ENCODE results near the gene MRPL18.

The MRPL18 gene

DNA sequence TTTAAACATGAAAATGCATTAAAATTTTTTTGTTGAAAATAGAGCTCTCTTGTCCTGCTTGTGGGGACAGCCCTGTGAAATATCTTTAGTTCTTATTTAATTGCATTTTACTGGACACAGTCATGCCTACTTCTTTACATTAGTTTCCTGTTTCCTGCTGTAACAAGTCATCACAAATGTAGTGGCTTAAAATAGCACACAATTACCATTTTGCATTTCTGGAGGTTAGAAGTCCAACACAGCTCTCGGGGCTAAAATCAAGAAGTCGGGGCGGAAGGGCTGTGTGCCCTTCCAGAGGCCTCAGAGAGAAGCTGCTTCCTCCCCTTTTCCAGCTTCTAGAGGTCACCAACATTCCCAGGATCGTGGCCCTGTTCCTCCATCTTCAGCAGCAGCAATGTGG is 39.3 kb downstream of the MRPL18 start:
- H2AFZ ChIP-seq (ENCODE audit: low read depth, low read length, severe bottlenecking): no peak overlapping the region

DNA sequence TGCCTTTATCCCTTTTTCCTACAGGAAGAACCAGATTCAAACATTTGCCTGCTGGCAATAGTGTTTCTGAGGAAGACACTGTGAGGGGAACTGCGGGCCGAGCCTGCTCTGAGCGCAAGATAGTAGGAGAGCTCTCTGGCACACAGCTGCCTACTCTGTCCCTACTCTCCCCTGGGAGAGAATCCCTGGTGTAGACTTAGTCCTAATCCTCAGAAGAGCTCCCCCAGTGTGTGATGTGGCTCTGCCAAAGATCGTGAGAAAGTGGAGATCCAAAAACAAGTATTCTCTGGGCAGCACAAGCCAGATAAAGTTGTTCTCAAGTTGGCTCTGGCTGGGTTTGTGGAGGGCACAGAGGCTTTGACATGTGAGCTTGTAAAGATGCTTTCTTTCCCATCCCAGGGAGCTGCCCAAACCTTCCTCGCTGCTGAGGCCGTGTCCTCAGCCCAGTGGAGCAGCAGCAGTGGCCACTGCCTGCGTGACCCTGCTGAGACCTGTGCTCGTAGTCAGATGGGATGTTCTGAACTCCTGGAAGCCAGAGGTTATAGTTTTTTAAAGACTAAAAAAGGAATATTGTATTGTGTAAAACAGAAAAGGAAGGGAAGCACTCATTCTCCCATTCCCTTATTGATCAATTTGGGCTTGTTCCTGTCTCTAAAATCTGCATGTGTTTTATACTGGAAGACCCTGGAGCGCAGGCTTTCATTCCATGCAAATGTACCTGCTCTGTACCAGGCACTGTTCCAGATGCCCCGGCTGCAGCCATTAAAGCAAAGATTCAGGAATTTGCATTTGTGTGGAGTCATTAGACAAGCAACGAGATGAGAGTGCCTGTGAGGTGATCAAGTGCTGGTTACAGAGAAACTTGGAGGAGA is 40.5 kb downstream of the MRPL18 start:
- Histone ChIP-seq H4K20me1 (ENCODE audit: low read depth, low read length) (no peaks in the 10 kb centered on the region), H2AFZ (ENCODE audit: low read depth, low read length, severe bottlenecking) (no peak overlapping the region), H3K4me3 (ENCODE audit: insufficient read depth, low read length, poor library complexity, severe bottlenecking) (no peak overlapping the region), H3K79me2 (ENCODE audit: insufficient read depth, low read length) (no peaks in the 10 kb centered on the region), H3K9me3 (ENCODE audit: insufficient read depth, low read length) (no peaks in the 10 kb centered on the region), H3K4me2 (ENCODE audit: low read depth, low read length, poor library complexity, severe bottlenecking) (no peak overlapping the region), H3K36me3 (ENCODE audit: low read length) (no peaks in the 10 kb centered on the region), H3K9ac (ENCODE audit: low read length) (no peak overlapping the region), H3K9me2 (replicated peaks; ENCODE audit: insufficient read depth, low read length) (no peaks in the 10 kb centered on the region), H3K27ac (ENCODE audit: low read depth, low read length) (no peak overlapping the region), H3K27me3 (ENCODE audit: low read length) (no peaks in the 10 kb centered on the region), H3F3A (ENCODE audit: insufficient read depth) (no peaks in the 10 kb centered on the region)
- no peak for TF ChIP-seq EZH2phosphoT487 (conservative IDR thresholded peaks at IDR 0.05; ENCODE audit: low read length)
- TF ChIP-seq, protein P1, sequence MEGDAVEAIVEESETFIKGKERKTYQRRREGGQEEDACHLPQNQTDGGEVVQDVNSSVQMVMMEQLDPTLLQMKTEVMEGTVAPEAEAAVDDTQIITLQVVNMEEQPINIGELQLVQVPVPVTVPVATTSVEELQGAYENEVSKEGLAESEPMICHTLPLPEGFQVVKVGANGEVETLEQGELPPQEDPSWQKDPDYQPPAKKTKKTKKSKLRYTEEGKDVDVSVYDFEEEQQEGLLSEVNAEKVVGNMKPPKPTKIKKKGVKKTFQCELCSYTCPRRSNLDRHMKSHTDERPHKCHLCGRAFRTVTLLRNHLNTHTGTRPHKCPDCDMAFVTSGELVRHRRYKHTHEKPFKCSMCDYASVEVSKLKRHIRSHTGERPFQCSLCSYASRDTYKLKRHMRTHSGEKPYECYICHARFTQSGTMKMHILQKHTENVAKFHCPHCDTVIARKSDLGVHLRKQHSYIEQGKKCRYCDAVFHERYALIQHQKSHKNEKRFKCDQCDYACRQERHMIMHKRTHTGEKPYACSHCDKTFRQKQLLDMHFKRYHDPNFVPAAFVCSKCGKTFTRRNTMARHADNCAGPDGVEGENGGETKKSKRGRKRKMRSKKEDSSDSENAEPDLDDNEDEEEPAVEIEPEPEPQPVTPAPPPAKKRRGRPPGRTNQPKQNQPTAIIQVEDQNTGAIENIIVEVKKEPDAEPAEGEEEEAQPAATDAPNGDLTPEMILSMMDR (IDR thresholded peaks at IDR 0.05; ENCODE audit: insufficient read depth, low read length, poor library complexity, severe bottlenecking): no peak

More for the DNA sequence above, 39.3 kb downstream of the MRPL18 start:
- no peaks in the 10 kb centered on the region for H3K9me3 ChIP-seq (ENCODE audit: insufficient read depth, low read length)
- no peak overlapping the region for H3K9ac ChIP-seq (ENCODE audit: low read length)
- H3F3A ChIP-seq (ENCODE audit: insufficient read depth): no peaks in the 10 kb centered on the region
- H3K79me2 ChIP-seq (ENCODE audit: insufficient read depth, low read length): no peaks in the 10 kb centered on the region
- no peak for TF ChIP-seq EZH2phosphoT487 (conservative IDR thresholded peaks at IDR 0.05; ENCODE audit: low read length)
- TF ChIP-seq, protein P1 (IDR thresholded peaks at IDR 0.05; ENCODE audit: insufficient read depth, low read length, poor library complexity, severe bottlenecking): no peak
- H3K36me3 ChIP-seq (ENCODE audit: low read length): no peaks in the 10 kb centered on the region
- H3K27ac ChIP-seq (ENCODE audit: low read depth, low read length): no peak overlapping the region
- H3K4me3 ChIP-seq (ENCODE audit: insufficient read depth, low read length, poor library complexity, severe bottlenecking): no peak overlapping the region
- no peak overlapping the region for H3K4me2 ChIP-seq (ENCODE audit: low read depth, low read length, poor library complexity, severe bottlenecking)
- no peaks in the 10 kb centered on the region for H3K27me3 ChIP-seq (ENCODE audit: low read length)
- no peaks in the 10 kb centered on the region for H4K20me1 ChIP-seq (ENCODE audit: low read depth, low read length)
- no peaks in the 10 kb centered on the region for H3K9me2 ChIP-seq (replicated peaks; ENCODE audit: insufficient read depth, low read length)

DNA sequence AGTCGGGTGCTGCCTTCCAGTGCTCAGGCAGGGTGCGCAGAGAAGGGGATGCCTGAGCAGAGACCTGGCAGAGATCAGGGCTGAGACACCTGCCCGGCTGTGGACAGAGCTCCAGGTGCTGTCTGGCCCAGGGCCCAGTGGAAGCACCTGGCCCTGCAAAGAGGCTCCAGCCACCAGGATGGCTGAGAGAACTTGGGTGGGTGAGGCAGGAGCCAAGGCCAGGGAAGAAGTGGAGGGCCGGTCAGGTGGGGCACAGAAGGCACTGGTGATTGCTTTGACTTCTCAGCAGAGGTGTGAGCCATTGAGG is 41.1 kb downstream of the MRPL18 start:
- Histone ChIP-seq H3K27me3 (ENCODE audit: low read length) (no peaks in the 10 kb centered on the region), H3K9me3 (ENCODE audit: insufficient read depth, low read length) (no peaks in the 10 kb centered on the region), H3K27ac (ENCODE audit: low read depth, low read length) (no peak overlapping the region), H3K9me2 (replicated peaks; ENCODE audit: insufficient read depth, low read length) (no peaks in the 10 kb centered on the region), H3F3A (ENCODE audit: insufficient read depth) (no peaks in the 10 kb centered on the region), H2AFZ (ENCODE audit: low read depth, low read length, severe bottlenecking) (no peak overlapping the region), H3K4me2 (ENCODE audit: low read depth, low read length, poor library complexity, severe bottlenecking) (no peak overlapping the region), H3K4me3 (ENCODE audit: insufficient read depth, low read length, poor library complexity, severe bottlenecking) (no peak overlapping the region), H3K79me2 (ENCODE audit: insufficient read depth, low read length) (no peaks in the 10 kb centered on the region), H3K9ac (ENCODE audit: low read length) (no peak overlapping the region), H4K20me1 (ENCODE audit: low read depth, low read length) (no peaks in the 10 kb centered on the region), H3K36me3 (ENCODE audit: low read length) (no peaks in the 10 kb centered on the region)
- TF ChIP-seq, protein P1 (IDR thresholded peaks at IDR 0.05; ENCODE audit: insufficient read depth, low read length, poor library complexity, severe bottlenecking): no peak
- no peak for TF ChIP-seq EZH2phosphoT487 (conservative IDR thresholded peaks at IDR 0.05; ENCODE audit: low read length)

Measured in SU-DHL-6 (cell line).